OCI-LY7 (cell line): ENCODE results near the gene MACC1. TPM values are rescaled to one million over a fixed set of nuclear protein-coding genes. Genes with fewer than 3 reads are reported as not detected.

Experiments
- BruUV-seq: library from RNA; stranded (reverse); fragments of 400-500 nt; replicated peaks from 2 replicates; lab custom pipeline; 2021; lab: Mats Ljungman, UMichigan
- CTCF ChIA-PET: fragments of 300-600 bp; sonication (Branson Sonifier 250); formaldehyde crosslinking; loops from one replicate; lab custom pipeline; 2022; ENCODE audit warnings: antibody characterized with exemption; ENCODE audit not compliant: unreplicated experiment; lab: Charles Lee
- POLR2A ChIA-PET: fragments of 300-600 bp; sonication (Branson Sonifier 250); formaldehyde crosslinking; loops from one replicate; lab custom pipeline; 2022; ENCODE audit warnings: antibody characterized with exemption; lab: Charles Lee
- DNase-seq: peaks from one replicate; pipeline ENCODE4 v3.0.0-alpha.2; 2015; ENCODE audit warnings: low spot score
- H2AFZ ChIP-seq: fragments of 200-600 bp; sonication (generic), shearing (Covaris generic); 2 replicates; pipeline ENCODE4 v1.6.1; 2014; ENCODE audit warnings: mild to moderate bottlenecking, antibody characterized with exemption, low read length, moderate library complexity
- H3K27ac ChIP-seq: fragments of 200-600 bp; sonication (generic); 2 replicates; pipeline ENCODE4 v1.5.1; 2014; ENCODE audit warnings: mixed run types, low read depth, mild to moderate bottlenecking, moderate library complexity, low read length, inconsistent platforms; ENCODE audit not compliant: poor library complexity, severe bottlenecking
- H3K36me3 ChIP-seq: fragments of 200-600 bp; sonication (generic); 2 replicates; pipeline ENCODE4 v1.6.1; 2014; ENCODE audit warnings: mild to moderate bottlenecking, antibody characterized with exemption, low read length, moderate library complexity, mixed read lengths; ENCODE audit not compliant: insufficient read depth
- H3K4me1 ChIP-seq: fragments of 200-600 bp; sonication (generic); 2 replicates; pipeline ENCODE4 v1.5.1; 2014; ENCODE audit warnings: mild to moderate bottlenecking, low read length; ENCODE audit not compliant: insufficient read depth, poor library complexity, severe bottlenecking
- H3K4me2 ChIP-seq: fragments of 200-600 bp; sonication (generic); 2 replicates; pipeline ENCODE4 v1.6.1; 2014; ENCODE audit warnings: mild to moderate bottlenecking, low read length
- H3K4me3 ChIP-seq: fragments of 200-600 bp; sonication (generic); 2 replicates; pipeline ENCODE4 v1.5.1; 2014; ENCODE audit warnings: mild to moderate bottlenecking, low read depth, low read length; ENCODE audit not compliant: poor library complexity, severe bottlenecking
- H3K79me2 ChIP-seq: fragments of 200-600 bp; sonication (generic); 2 replicates; pipeline ENCODE4 v1.6.1; 2016; ENCODE audit warnings: low read depth, mild to moderate bottlenecking, low read length, moderate library complexity, mixed read lengths; ENCODE audit not compliant: insufficient read depth
- H3K9me2 ChIP-seq: fragments of 200-600 bp; sonication (generic); 2 replicates; pipeline ENCODE4 v1.6.1; 2016; ENCODE audit warnings: mild to moderate bottlenecking, low read length, mixed read lengths; ENCODE audit not compliant: insufficient read depth
- H3K9me3 ChIP-seq: fragments of 200-600 bp; sonication (generic); 2 replicates; pipeline ENCODE4 v1.6.1; 2014; ENCODE audit warnings: mild to moderate bottlenecking, mixed run types, low read length, mixed read lengths
- H4K20me1 ChIP-seq: fragments of 200-600 bp; sonication (generic); 2 replicates; pipeline ENCODE4 v1.6.1; 2014; ENCODE audit warnings: mild to moderate bottlenecking, antibody characterized with exemption, low read length, moderate library complexity, mixed read lengths; ENCODE audit not compliant: insufficient read depth
- EZH2phosphoT487 ChIP-seq: fragments of 200-600 bp; sonication (generic); IDR thresholded peaks from 2 replicates; pipeline ENCODE4 v1.6.1; 2018; ENCODE audit warnings: low read depth, borderline replicate concordance, mild to moderate bottlenecking, mixed run types, antibody characterized with exemption, low read length, moderate library complexity, mixed read lengths
- intact Hi-C: fragments of 100-400 bp; cut with micrococcal nuclease; formaldehyde crosslinking; loops from one replicate; pipeline ENCODE4 v1.10.0; 2022; ENCODE audit not compliant: unreplicated experiment
- total RNA-seq, 2 experiments: library from RNA; depleted of rRNA in 1 of 2; stranded (reverse); fragments of >200 nt in 1 of 2; shearing (Covaris generic) in 1 of 2; gene quantifications; 2 replicates each; pipeline ENCODE4 v1.2.3, GENCODE V29; 2014 to 2022
- TF ChIP-seq, protein P1 (sequence below): fragments of 200-600 bp; sonication (generic); conservative IDR thresholded peaks from 2 replicates; pipeline ENCODE4 v1.5.1; 2014; ENCODE audit warnings: mild to moderate bottlenecking, antibody characterized with exemption, low read length, moderate library complexity, mixed read lengths

The MACC1 gene
- total RNA-seq, 2 experiments from 2014 or later = 5.0 to 11.1 TPM

- no peak overlapping the region for H3K27ac ChIP-seq
- intact Hi-C loops = loop anchor here (5.0 kb wide), 1 partner anchor 1676 kb away; no protein-coding TSS in a partner anchor
- peaks cover 54% of the 10 kb centered on the region for H3K4me1 ChIP-seq
- no peaks in the 10 kb centered on the region for H4K20me1 ChIP-seq
- H2AFZ ChIP-seq = no peak overlapping the region
- H3K36me3 ChIP-seq = peaks cover 5% of the 10 kb centered on the region; the same call in 1 of the 2 replicates
- no peaks in the 10 kb centered on the region for H3K9me3 ChIP-seq
- H3K4me3 ChIP-seq = no peak overlapping the region
- H3K79me2 ChIP-seq = peaks cover 2% of the 10 kb centered on the region; the same call in 1 of the 2 replicates
- BruUV-seq = no TSS peak
- DNase-seq = no peak
- H3K4me2 ChIP-seq = no peak overlapping the region
- H3K9me2 ChIP-seq = no peaks in the 10 kb centered on the region
- CTCF ChIA-PET = no interaction called here
- TF ChIP-seq, protein P1, sequence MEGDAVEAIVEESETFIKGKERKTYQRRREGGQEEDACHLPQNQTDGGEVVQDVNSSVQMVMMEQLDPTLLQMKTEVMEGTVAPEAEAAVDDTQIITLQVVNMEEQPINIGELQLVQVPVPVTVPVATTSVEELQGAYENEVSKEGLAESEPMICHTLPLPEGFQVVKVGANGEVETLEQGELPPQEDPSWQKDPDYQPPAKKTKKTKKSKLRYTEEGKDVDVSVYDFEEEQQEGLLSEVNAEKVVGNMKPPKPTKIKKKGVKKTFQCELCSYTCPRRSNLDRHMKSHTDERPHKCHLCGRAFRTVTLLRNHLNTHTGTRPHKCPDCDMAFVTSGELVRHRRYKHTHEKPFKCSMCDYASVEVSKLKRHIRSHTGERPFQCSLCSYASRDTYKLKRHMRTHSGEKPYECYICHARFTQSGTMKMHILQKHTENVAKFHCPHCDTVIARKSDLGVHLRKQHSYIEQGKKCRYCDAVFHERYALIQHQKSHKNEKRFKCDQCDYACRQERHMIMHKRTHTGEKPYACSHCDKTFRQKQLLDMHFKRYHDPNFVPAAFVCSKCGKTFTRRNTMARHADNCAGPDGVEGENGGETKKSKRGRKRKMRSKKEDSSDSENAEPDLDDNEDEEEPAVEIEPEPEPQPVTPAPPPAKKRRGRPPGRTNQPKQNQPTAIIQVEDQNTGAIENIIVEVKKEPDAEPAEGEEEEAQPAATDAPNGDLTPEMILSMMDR = no peak
- TF ChIP-seq EZH2phosphoT487 = no peak
- POLR2A ChIA-PET = interaction anchor here (1.1 to 1.7 kb wide), 3 partner anchors 16 to 23 kb away, joined by 3 to 25 read pairs (median 5); partner anchors contain the start of gene MACC1
Observed at GRCh38 chr7:20198260-20198659, 18.9 kb downstream of the MACC1 start.

GRCh38 chr7:20197837-20198236 lies 19.3 kb downstream of the MACC1 start:
- H3K36me3 ChIP-seq = peaks cover 5% of the 10 kb centered on the region; the same call in 1 of the 2 replicates
- DNase-seq = no peak
- no peak overlapping the region for H3K4me3 ChIP-seq
- H2AFZ ChIP-seq = no peak overlapping the region
- POLR2A ChIA-PET = interaction anchor here (1.1 to 1.7 kb wide), 3 partner anchors 21 to 24 kb away, joined by 3 to 25 read pairs (median 4); partner anchors contain the start of gene MACC1
- no peaks in the 10 kb centered on the region for H3K9me2 ChIP-seq
- TF ChIP-seq EZH2phosphoT487 = no peak
- TF ChIP-seq, protein P1 = peak; percentile 77
- CTCF ChIA-PET = no interaction called here
- H4K20me1 ChIP-seq = no peaks in the 10 kb centered on the region
- intact Hi-C loops = loop anchor here (5.0 kb wide), 1 partner anchor 1676 kb away; no protein-coding TSS in a partner anchor
- no peak overlapping the region for H3K27ac ChIP-seq
- peaks cover 58% of the 10 kb centered on the region for H3K4me1 ChIP-seq
- H3K9me3 ChIP-seq = no peaks in the 10 kb centered on the region
- peaks cover 6% of the 10 kb centered on the region; the same call in 1 of the 2 replicates for H3K79me2 ChIP-seq
- no peak overlapping the region for H3K4me2 ChIP-seq
- no TSS peak for BruUV-seq
